C4-2B (cell line): ENCODE results near the gene CACNA1B.

Experiments
- ZFX ChIP-seq: fragments of 450-650 bp; IDR thresholded peaks from 2 replicates; pipeline ENCODE4 v1.6.1; 2017
- TF ChIP-seq, protein P1 (sequence below): fragments of 450-650 bp; conservative IDR thresholded peaks from 2 replicates; pipeline ENCODE4 v1.5.1; 2017; ENCODE audit warnings: mild to moderate bottlenecking

GRCh38 chr9:137973829-137974416, 96.3 kb downstream of the CACNA1B start:
- TF ChIP-seq, protein P1, sequence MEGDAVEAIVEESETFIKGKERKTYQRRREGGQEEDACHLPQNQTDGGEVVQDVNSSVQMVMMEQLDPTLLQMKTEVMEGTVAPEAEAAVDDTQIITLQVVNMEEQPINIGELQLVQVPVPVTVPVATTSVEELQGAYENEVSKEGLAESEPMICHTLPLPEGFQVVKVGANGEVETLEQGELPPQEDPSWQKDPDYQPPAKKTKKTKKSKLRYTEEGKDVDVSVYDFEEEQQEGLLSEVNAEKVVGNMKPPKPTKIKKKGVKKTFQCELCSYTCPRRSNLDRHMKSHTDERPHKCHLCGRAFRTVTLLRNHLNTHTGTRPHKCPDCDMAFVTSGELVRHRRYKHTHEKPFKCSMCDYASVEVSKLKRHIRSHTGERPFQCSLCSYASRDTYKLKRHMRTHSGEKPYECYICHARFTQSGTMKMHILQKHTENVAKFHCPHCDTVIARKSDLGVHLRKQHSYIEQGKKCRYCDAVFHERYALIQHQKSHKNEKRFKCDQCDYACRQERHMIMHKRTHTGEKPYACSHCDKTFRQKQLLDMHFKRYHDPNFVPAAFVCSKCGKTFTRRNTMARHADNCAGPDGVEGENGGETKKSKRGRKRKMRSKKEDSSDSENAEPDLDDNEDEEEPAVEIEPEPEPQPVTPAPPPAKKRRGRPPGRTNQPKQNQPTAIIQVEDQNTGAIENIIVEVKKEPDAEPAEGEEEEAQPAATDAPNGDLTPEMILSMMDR, result no peak
- no peak for TF ChIP-seq ZFX
